Measurements from ENCODE around the gene TAX1BP3.

TAX1BP3 gene

DNA sequence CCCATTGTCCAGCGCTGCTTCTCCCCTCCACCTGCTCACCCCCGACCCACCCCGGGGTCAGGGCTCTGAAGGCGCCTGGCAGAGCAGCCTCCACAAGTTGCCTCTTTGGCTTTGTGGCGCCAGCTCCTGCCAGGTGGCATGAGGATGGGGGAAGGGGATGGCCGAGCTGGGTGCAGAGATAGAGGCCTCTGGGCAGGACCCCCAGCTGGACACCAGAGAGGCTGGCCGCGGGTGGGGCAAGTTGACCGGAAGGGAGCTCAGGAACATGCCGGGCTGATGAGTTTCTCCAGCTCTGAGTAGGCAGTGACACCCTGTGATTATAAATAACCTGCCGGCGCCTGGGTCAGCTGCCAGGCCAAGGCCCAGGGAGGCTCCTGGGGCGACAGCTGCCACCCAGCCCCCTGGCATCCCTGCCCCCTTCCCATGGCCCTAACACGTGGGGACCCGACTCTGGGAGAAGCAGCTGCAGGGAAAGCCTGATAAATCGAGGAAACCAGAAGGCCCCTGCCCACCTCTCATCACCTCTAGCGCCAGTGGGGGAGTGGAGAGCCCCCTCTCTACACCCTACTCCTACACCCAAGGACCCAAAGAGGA, 26.8 kb upstream of the TAX1BP3 start:
- peak overlapping the region; percentile 43 for H3K4me3 ChIP-seq (ENCODE audit: low read depth, low read length)
- in situ Hi-C loops (cut with HindIII; ENCODE audit: low sequenced_read_pairs) = no loop called here
- no peak for DNase-seq (ENCODE audit: low read depth, low spot score)
- TF ChIP-seq, protein P1, sequence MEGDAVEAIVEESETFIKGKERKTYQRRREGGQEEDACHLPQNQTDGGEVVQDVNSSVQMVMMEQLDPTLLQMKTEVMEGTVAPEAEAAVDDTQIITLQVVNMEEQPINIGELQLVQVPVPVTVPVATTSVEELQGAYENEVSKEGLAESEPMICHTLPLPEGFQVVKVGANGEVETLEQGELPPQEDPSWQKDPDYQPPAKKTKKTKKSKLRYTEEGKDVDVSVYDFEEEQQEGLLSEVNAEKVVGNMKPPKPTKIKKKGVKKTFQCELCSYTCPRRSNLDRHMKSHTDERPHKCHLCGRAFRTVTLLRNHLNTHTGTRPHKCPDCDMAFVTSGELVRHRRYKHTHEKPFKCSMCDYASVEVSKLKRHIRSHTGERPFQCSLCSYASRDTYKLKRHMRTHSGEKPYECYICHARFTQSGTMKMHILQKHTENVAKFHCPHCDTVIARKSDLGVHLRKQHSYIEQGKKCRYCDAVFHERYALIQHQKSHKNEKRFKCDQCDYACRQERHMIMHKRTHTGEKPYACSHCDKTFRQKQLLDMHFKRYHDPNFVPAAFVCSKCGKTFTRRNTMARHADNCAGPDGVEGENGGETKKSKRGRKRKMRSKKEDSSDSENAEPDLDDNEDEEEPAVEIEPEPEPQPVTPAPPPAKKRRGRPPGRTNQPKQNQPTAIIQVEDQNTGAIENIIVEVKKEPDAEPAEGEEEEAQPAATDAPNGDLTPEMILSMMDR (IDR thresholded peaks at IDR 0.05; ENCODE audit: low read depth, low read length) = no peak

DNA sequence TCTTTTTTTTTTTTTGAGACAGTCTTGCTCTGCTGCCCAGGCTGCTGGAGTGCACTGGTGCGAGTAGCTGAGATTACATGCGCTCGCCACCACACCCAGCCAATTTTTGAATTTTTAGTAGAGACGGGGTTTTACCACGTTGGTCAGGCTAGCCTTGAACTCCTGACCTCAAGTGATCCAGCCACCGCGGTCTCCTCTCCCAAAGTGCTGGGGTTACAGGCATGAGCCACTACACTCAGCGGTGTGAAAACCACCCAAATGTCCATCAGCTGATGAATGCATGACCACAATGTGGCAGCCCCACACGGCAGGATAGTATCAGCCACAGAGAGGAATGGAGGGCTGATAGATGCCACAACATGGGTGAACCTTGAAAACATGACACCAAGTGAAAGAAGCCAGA, 25.5 kb upstream of the TAX1BP3 start:
- TF ChIP-seq, protein P1 (IDR thresholded peaks at IDR 0.05; ENCODE audit: low read depth, low read length) = no peak
- H3K4me3 ChIP-seq (ENCODE audit: low read depth, low read length) = no peak overlapping the region
- no peak for DNase-seq (ENCODE audit: low read depth, low spot score)
- in situ Hi-C loops (cut with HindIII; ENCODE audit: low sequenced_read_pairs) = no loop called here

DNA sequence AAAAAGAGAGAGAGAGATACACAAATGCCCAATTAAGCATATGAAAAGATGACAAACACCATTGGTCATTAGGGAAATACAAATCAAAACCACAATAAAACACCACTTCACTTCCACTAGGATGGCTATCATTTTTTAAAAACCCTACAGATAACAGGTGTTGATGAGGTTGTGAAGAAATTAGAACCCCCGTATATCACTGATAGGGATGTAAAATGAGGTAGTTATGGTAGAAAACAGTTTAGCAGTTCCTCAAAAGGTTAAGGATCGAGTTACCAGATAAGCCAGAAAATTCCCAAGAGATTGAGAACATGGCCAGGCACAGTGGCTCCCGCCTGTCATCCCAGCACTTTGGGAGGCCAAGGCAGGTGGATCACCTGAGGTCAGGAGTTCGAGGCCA, 24.8 kb upstream of the TAX1BP3 start:
- no peak for DNase-seq (ENCODE audit: low read depth, low spot score)
- TF ChIP-seq, protein P1 (IDR thresholded peaks at IDR 0.05; ENCODE audit: low read depth, low read length) = no peak
- no peak overlapping the region for H3K4me3 ChIP-seq (ENCODE audit: low read depth, low read length)
- in situ Hi-C loops (cut with HindIII; ENCODE audit: low sequenced_read_pairs) = no loop called here

DNA sequence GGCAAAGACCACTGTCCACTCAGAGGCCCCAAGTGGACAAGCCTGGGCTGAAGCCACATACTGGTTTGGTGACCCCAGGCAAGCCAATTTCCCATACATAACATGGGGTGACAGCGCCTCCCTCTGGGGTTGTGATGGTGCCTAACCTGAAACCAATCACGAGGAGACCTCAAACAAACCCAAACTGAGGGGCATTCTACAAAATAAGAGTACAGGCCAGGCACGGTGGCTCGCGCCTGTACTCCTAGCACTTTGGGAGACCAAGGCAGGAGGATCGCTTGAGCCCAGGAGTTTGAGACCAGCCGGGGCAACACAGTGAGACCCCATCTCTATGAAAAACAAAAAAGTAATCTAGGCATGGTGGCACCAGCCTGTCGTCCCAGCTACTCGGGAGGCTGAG, 24.0 kb upstream of the TAX1BP3 start:
- TF ChIP-seq, protein P1 (IDR thresholded peaks at IDR 0.05; ENCODE audit: low read depth, low read length) = peak; percentile 4
- DNase-seq (ENCODE audit: low read depth, low spot score) = no peak
- H3K4me3 ChIP-seq (ENCODE audit: low read depth, low read length) = no peak overlapping the region
- in situ Hi-C loops (cut with HindIII; ENCODE audit: low sequenced_read_pairs) = no loop called here

DNA sequence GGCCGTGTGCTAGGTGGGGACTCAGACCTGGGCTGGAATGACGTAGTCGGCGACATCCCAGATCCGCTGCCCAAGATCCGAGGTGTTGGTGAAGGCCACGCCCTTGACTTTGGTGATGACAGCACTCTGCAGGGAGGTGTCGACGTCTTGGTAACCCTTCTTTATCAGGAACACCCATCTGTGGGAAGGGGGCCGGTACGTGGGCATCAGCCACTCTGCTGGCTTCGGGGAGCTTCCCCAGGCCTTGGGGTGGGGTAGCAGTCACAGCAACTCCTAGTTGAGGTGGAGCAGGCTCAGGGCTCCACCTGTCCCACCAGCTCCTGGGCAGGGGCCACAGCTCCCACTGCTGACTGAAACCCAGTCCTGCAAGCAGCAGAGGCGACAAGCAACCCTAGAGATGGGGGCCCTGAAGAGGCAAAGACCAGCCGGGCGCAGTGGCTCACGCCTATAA, 23.3 kb upstream of the TAX1BP3 start:
- DNase-seq (ENCODE audit: low read depth, low spot score) = no peak
- in situ Hi-C loops (cut with HindIII; ENCODE audit: low sequenced_read_pairs) = no loop called here
- no peak overlapping the region for H3K4me3 ChIP-seq (ENCODE audit: low read depth, low read length)
- TF ChIP-seq, protein P1 (IDR thresholded peaks at IDR 0.05; ENCODE audit: low read depth, low read length) = no peak

DNA sequence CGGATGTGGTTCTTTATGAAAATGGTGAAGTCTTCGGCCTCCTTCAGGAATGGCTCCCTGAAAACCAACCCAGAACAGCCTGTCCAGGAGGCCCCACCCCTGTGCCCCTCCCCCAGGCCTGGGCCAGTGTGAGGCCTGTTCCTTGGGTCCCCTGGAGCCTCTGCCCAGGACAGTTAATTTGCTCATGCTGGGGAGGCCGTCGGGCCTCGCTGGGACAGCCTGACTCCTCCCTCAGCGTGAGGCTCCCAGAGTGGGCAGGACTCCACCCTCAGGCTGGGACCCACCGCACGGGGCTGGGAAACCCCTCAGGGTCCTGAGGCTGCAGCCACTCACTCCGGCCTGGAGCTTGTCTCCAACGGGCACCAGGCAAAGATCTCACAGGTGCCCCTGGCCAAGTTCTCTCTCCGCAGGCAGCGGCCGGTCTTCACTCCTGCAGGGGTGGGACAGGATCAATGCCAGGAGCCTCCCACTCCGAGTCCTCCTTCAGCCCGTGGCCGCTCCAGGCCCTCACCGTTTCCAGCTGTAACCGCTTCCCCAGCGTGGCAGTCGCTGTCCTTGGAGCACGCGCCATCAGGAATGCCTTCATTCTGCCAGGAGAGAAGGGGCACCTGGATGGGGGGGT, 21.8 kb upstream of the TAX1BP3 start:
- in situ Hi-C loops (cut with HindIII; ENCODE audit: low sequenced_read_pairs) = no loop called here

More for the DNA sequence above, 21.8 kb upstream of the TAX1BP3 start:
- H3K4me3 ChIP-seq (ENCODE audit: low read depth, low read length) = no peak overlapping the region
- TF ChIP-seq, protein P1 (IDR thresholded peaks at IDR 0.05; ENCODE audit: low read depth, low read length) = no peak
- no peak for DNase-seq (ENCODE audit: low read depth, low spot score)
